ENCODE data around the gene DTX1.

- TF ChIP-seq EZH2 (IDR thresholded peaks at IDR 0.05; ENCODE audit: low read length) (no peak), CTCF (optimal IDR thresholded peaks at IDR 0.05 in 1 of 3, IDR thresholded peaks at IDR 0.05 in 1 of 3, conservative IDR thresholded peaks at IDR 0.05 in 1 of 3; ENCODE audit: extremely low read depth in 1 of 3, insufficient read depth in 2 of 3, low read length in 3 of 3) (no peak)
These were observed 37.0 kb downstream of the DTX1 start for GRCh38 chr12:113093409-113094101.

Measured in keratinocyte (primary cell).